Type B pancreatic cell (in vitro differentiated cells): ENCODE measurements around the gene DGUOK. TPM values are rescaled to one million over a fixed set of nuclear protein-coding genes. Genes with fewer than 3 reads are reported as not detected.
A peak's percentile ranks its signal among the peaks of the same experiment; 100 is the strongest.

Experiments used
- DNase-seq: peaks from one replicate; pipeline ENCODE4 v3.0.0; 2021; ENCODE audit warnings: mixed read lengths; ENCODE audit not compliant: unreplicated experiment; ENCODE audit errors: extremely low spot score
- H3K27ac Mint-ChIP-seq: 2 replicates; pipeline ENCODE4 v1.8.0; 2021; ENCODE audit warnings: mild to moderate bottlenecking, mixed read lengths
- H3K27me3 Mint-ChIP-seq: 2 replicates; pipeline ENCODE4 v1.8.0; 2021; ENCODE audit warnings: mixed read lengths
- H3K36me3 Mint-ChIP-seq: 2 replicates; pipeline ENCODE4 v1.8.0; 2021; ENCODE audit warnings: mixed read lengths
- H3K4me1 Mint-ChIP-seq: one replicate; pipeline ENCODE4 v1.8.0; 2021; ENCODE audit warnings: mixed read lengths; ENCODE audit not compliant: unreplicated experiment
- H3K4me3 Mint-ChIP-seq: 2 replicates; pipeline ENCODE4 v1.8.0; 2021; ENCODE audit warnings: mild to moderate bottlenecking, mixed read lengths
- H3K9me3 Mint-ChIP-seq: 2 replicates; pipeline ENCODE4 v1.8.0; 2021; ENCODE audit warnings: mixed read lengths
- total RNA-seq: library from RNA; stranded (reverse); gene quantifications from 2 replicates; pipeline ENCODE4 v1.2.1, GENCODE V29; 2021; ENCODE audit warnings: low replicate concordance
- TF ChIP-seq, protein P1 (sequence below): fragments of 200-600 bp; sonication (generic); conservative IDR thresholded peaks from 2 replicates; pipeline ENCODE4 v1.5.0; 2021; ENCODE audit warnings: antibody characterized with exemption, mild to moderate bottlenecking

DGUOK gene
- total RNA-seq, 1 donor from 2014 or later, result 73.4 TPM

DNA sequence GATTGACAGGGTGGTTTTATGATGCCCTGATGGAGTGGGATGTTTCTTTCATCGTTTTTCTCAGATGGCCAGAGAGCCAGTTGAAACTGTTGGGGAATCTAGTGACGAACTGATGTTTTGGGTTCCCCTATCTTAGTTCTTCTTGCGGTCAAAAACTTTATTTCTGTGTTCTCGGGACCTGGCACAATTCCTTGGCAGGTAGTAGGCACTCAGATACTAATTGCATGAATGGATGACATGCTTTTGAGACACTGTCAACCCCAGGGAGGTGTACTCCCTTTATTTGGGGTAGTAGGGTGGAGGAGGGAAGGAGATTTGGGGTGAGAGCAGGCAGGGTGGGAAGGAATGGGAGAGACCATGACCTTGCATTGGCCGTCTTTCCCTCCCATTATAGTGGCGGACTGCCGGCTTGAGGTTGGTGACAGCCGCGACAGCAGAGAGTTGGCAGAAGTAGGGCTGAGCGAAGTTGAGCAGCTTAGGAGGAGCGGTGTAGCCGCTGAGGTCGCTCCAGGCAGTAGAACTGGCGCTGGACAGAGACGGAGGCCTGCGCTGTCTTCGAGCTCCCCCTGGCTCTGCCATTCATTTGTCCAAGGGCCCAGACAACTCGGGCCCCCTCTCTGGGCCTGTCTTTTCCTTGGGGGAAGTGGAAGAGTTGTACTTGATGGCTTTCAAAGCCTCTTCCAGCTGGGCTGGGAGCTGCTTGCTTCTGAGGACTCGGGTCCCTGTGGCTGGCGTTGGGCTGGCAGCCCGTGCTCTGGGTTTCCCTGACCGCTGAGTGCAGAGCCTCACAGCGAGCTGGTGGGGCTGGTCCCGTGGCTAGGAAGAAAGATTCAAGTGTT lies 60.6 kb downstream of the DGUOK start:
- H3K36me3 Mint-ChIP-seq, result peaks cover 42% of the 10 kb centered on the region
- TF ChIP-seq, protein P1, sequence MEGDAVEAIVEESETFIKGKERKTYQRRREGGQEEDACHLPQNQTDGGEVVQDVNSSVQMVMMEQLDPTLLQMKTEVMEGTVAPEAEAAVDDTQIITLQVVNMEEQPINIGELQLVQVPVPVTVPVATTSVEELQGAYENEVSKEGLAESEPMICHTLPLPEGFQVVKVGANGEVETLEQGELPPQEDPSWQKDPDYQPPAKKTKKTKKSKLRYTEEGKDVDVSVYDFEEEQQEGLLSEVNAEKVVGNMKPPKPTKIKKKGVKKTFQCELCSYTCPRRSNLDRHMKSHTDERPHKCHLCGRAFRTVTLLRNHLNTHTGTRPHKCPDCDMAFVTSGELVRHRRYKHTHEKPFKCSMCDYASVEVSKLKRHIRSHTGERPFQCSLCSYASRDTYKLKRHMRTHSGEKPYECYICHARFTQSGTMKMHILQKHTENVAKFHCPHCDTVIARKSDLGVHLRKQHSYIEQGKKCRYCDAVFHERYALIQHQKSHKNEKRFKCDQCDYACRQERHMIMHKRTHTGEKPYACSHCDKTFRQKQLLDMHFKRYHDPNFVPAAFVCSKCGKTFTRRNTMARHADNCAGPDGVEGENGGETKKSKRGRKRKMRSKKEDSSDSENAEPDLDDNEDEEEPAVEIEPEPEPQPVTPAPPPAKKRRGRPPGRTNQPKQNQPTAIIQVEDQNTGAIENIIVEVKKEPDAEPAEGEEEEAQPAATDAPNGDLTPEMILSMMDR, result no peak
- peak overlapping the region; percentile 86 for H3K4me3 Mint-ChIP-seq
- H3K9me3 Mint-ChIP-seq, result no peaks in the 10 kb centered on the region
- no peak for DNase-seq
- H3K4me1 Mint-ChIP-seq, result peaks cover 42% of the 10 kb centered on the region
- peaks cover 10% of the 10 kb centered on the region for H3K27me3 Mint-ChIP-seq
- H3K27ac Mint-ChIP-seq, result peak overlapping the region; percentile 84

DNA sequence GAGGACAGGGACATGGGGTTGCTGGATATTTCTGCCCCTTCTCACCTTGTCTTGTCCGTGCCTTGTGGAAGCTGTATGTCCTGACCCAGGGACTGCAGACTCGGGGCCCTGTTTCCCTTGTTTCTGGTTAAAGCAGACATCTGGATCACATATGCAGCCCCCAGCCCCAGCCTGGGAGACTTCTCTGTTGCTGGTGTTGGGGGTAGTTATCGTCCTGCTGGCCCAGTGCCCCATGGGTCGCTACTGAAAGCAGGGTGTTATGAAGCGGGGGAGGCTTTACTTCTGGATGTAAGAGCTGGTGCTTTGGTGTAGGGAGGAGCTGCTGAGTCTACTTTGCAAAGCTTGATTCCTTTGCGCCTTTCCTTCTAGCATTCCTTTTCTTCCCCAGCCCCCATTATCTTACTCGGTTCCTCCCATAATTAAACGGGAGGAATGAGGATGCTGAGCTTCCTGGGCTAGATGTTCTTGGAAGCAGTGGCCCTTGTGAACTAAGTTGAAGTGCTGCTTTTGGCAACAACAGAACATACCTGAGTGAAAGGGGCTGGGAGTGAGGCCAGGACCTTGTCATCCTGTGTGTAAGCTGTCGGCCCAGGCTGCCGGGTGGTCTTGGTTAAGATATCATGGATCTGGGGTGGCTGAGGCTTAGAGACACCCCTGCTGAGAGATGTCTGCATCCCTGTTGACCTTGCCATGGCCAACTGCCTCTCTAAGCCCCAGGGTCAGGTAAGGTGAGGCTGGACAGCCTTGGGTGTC lies 61.4 kb downstream of the DGUOK start:
- Mint-ChIP-seq H3K4me1 (peaks cover 37% of the 10 kb centered on the region), H3K9me3 (no peaks in the 10 kb centered on the region), H3K4me3 (peak overlapping the region; percentile 86), H3K36me3 (peaks cover 42% of the 10 kb centered on the region), H3K27ac (peak overlapping the region; percentile 84), H3K27me3 (peaks cover 7% of the 10 kb centered on the region)
- DNase-seq, result no peak
- TF ChIP-seq, protein P1, result no peak

DNA sequence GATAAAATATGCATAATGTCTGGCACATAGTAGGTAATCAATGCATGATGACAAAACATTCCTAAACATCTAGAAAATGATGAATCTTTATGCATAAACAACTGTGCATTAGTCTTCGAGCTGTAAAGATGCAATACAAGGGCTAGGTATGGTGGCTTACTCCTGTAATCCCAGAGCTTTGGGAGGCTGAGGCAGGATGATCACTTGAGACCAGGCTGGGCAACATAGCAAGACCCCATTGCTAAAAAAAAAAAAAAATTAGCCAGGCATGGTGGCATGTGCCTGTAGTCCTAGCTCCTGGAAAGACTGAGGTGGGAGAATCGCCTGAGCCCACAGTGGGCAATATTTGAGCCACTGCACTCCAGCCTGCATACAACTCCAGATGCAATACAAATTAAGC lies 63.3 kb downstream of the DGUOK start:
- peaks cover 43% of the 10 kb centered on the region for H3K4me1 Mint-ChIP-seq
- peak overlapping the region; percentile 69 for H3K4me3 Mint-ChIP-seq

DNA sequence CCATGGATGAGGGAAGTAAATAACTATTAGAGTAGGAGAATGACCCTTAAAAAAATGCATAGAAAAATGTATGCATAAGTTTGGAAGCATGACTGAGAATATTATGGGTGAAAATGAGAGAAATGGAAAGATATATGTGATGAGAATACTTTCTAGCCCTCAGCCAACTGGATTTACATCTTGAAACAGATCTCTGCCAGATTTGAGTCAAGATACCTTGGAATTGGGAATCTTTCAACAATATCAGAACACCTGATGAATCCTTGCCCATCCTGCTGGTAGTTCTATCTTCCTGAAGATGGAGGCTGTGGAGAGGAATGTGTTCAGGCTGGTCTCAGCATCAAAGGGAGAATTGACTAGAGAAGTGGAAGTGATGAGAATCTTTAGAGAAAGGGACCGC lies 63.9 kb downstream of the DGUOK start:
- Mint-ChIP-seq H3K27me3 (no peaks in the 10 kb centered on the region), H3K36me3 (peaks cover 44% of the 10 kb centered on the region), H3K27ac (peak overlapping the region; percentile 10), H3K4me1 (peaks cover 43% of the 10 kb centered on the region), H3K4me3 (peak overlapping the region; percentile 5), H3K9me3 (no peaks in the 10 kb centered on the region)
- no peak for DNase-seq
- TF ChIP-seq, protein P1, result no peak

More for the DNA sequence above, 63.3 kb downstream of the DGUOK start:
- H3K36me3 Mint-ChIP-seq, result peaks cover 44% of the 10 kb centered on the region
- TF ChIP-seq, protein P1, result no peak
- peak overlapping the region; percentile 10 for H3K27ac Mint-ChIP-seq
- no peaks in the 10 kb centered on the region for H3K9me3 Mint-ChIP-seq
- no peaks in the 10 kb centered on the region for H3K27me3 Mint-ChIP-seq
- DNase-seq, result no peak

DNA sequence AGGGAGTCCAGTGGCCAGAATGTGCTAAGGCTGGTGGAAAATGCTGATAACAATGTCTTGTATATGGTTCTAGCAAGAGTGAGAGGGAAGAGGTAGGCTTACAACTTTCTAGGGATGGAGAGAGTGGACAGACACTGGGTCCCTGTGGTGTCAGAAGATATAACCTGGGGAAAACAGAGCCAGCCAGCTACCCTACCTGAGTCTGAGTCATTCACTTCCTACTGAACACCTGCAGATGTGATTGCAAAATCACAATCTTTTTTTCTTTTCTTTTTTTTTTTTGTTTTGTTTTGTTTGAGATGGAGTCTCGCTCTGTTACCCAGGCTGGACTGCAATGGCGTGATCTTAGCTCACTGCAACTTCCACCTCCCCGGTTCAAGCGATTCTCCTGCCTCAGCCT lies 65.4 kb downstream of the DGUOK start:
- TF ChIP-seq, protein P1, result no peak
- peak overlapping the region; percentile 62 for H3K4me3 Mint-ChIP-seq
- H3K9me3 Mint-ChIP-seq, result no peaks in the 10 kb centered on the region
- no peaks in the 10 kb centered on the region for H3K27me3 Mint-ChIP-seq
- H3K36me3 Mint-ChIP-seq, result peaks cover 39% of the 10 kb centered on the region
- no peak for DNase-seq
- peaks cover 40% of the 10 kb centered on the region for H3K4me1 Mint-ChIP-seq
- peak overlapping the region; percentile 82 for H3K27ac Mint-ChIP-seq
